Activated naive CD4-positive, alpha-beta T cell treated with anti-CD3 and anti-CD28 coated beads, Interleukin-2, amount 10 ng/mL, durations not matched to agents 7 days and 5 days (primary cell): ENCODE results near the gene N4BP2L2.

Experiments used
- CTCF ChIA-PET: fragments of 350-600 bp; sonication (Branson Sonifier 250); formaldehyde crosslinking; loops from one replicate; lab custom pipeline; 2021; ENCODE audit warnings: antibody characterized with exemption; lab: Charles Lee
- DNase-seq: peaks from one replicate; pipeline ENCODE4 v3.0.0-alpha.2; 2020
- H3K27ac Mint-ChIP-seq: one replicate; pipeline ENCODE4 v1.8.0; 2021; ENCODE audit warnings: mild to moderate bottlenecking, moderate library complexity, mixed read lengths
- H3K27me3 Mint-ChIP-seq: one replicate; pipeline ENCODE4 v1.8.0; 2021; ENCODE audit warnings: mild to moderate bottlenecking, mixed read lengths
- H3K36me3 Mint-ChIP-seq: one replicate; pipeline ENCODE4 v1.8.0; 2021; ENCODE audit warnings: mixed read lengths
- H3K4me1 Mint-ChIP-seq: one replicate; pipeline ENCODE4 v1.8.0; 2021; ENCODE audit warnings: mixed read lengths
- H3K4me3 Mint-ChIP-seq: one replicate; pipeline ENCODE4 v1.8.0; 2021; ENCODE audit warnings: mild to moderate bottlenecking, moderate library complexity, mixed read lengths
- H3K9me3 Mint-ChIP-seq: one replicate; pipeline ENCODE4 v1.8.0; 2021; ENCODE audit warnings: mixed read lengths

The N4BP2L2 gene

DNA sequence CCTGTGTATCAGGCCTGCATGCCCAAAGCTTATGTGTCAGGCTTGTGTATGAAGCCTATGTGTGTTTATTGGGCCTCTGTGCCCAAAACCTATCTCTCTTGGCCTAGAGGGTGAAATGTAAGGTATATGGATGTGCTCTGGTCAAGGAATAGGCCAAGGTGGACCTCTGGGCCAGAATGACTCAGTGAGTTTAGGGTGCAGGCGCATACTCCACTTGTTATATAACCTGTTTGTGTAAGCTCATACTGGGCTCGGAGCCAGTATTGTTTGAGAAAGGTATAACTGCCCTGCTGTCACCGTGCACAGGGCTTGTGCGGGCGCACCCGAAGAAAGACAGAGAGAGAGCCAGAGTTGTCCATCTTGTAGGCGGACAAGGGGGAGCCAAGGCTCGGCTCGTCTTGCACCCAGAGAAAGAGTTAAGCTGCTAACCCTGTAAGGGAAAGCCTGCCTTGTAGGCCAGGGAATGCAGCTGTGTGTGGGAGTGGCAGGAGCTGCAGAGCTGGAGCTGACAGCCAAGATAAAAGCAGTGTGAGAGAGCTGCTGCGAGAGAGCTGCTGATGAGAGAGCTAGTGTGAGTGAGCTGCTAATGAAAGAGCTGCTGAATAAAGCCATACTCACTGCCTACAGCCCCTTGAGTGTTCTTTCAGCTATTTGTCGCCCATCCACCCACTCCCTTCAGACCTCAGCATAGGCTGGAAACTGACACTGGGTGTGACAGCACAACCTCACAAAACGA, 67.2 kb downstream of the N4BP2L2 start:
- Mint-ChIP-seq H3K27me3 (peaks cover 3% of the 10 kb centered on the region), H3K27ac (no peak overlapping the region), H3K9me3 (no peaks in the 10 kb centered on the region), H3K4me1 (peaks cover 15% of the 10 kb centered on the region), H3K4me3 (no peak overlapping the region), H3K36me3 (no peaks in the 10 kb centered on the region)
- DNase-seq = no peak
- CTCF ChIA-PET = interaction anchor here (1.1 to 1.5 kb wide), 3 partner anchors 44 to 109 kb away, joined by 3 to 6 read pairs (median 4); no protein-coding TSS in a partner anchor

- no peaks in the 10 kb centered on the region for H3K9me3 Mint-ChIP-seq
- CTCF ChIA-PET = interaction anchor here (1.3 to 3.9 kb wide), 2 partner anchors 113 to 171 kb away, joined by 3 to 26 read pairs; no protein-coding TSS in a partner anchor
- DNase-seq = no peak
- no peak overlapping the region for H3K4me3 Mint-ChIP-seq
- no peak overlapping the region for H3K27ac Mint-ChIP-seq
- H3K4me1 Mint-ChIP-seq = peaks cover 15% of the 10 kb centered on the region
- H3K36me3 Mint-ChIP-seq = no peaks in the 10 kb centered on the region
- peaks cover 3% of the 10 kb centered on the region for H3K27me3 Mint-ChIP-seq
Measured at GRCh38 chr13:32468502-32469142, 70.0 kb downstream of the N4BP2L2 start.

- DNase-seq = no peak
- CTCF ChIA-PET = interaction anchor here (0.8 kb wide), 1 partner anchor 13 kb away, joined by 3 read pairs; no protein-coding TSS in a partner anchor
- Mint-ChIP-seq H3K27me3 (no peaks in the 10 kb centered on the region), H3K4me3 (no peak overlapping the region), H3K27ac (no peak overlapping the region), H3K36me3 (peaks cover 13% of the 10 kb centered on the region), H3K4me1 (no peaks in the 10 kb centered on the region), H3K9me3 (peaks cover 19% of the 10 kb centered on the region)
Measured at GRCh38 chr13:32456591-32456990, 82.0 kb downstream of the N4BP2L2 start.

- H3K27ac Mint-ChIP-seq = no peak overlapping the region
- CTCF ChIA-PET = no interaction called here
- H3K27me3 Mint-ChIP-seq = no peaks in the 10 kb centered on the region
- H3K9me3 Mint-ChIP-seq = peaks cover 19% of the 10 kb centered on the region
- no peaks in the 10 kb centered on the region for H3K4me1 Mint-ChIP-seq
- H3K4me3 Mint-ChIP-seq = no peak overlapping the region
- peaks cover 13% of the 10 kb centered on the region for H3K36me3 Mint-ChIP-seq
- no peak for DNase-seq
Measured at GRCh38 chr13:32455594-32455903, 83.0 kb downstream of the N4BP2L2 start.

DNA sequence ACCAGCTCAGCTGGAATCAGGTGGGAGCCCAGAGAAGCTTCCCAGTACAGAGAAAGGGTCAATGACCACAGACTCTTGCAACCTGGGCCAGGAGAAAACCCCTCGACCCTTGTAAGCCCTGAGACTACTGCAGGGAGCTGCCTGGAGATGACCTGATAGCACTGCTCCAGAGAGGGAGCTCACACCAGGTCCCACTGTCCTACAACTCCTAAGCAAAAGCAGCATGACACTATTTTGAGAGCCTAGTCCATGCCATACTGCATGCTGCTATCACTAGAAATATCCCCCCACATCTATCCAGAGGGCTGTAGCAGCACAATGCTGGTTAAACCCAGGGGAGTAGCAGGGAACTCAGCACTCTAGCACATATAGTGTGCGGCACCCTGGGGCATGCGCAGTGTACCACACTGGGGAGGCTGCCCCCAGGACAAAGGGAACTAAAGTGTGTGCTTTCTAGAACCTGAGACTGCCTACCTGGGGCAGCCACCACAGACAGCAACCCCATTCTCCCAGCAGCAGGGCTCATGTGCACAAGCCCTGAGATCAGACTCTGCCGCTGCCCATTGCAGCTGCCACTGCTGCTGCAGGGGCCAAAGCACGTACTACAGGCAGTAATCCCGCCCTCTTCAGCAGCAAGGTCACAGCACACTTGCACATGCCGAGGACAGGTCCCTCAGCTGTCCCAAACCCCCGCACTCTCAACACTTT, 83.6 kb downstream of the N4BP2L2 start:
- peaks cover 13% of the 10 kb centered on the region for H3K36me3 Mint-ChIP-seq
- H3K27ac Mint-ChIP-seq = no peak overlapping the region
- CTCF ChIA-PET = no interaction called here
- H3K4me1 Mint-ChIP-seq = no peaks in the 10 kb centered on the region
- H3K27me3 Mint-ChIP-seq = no peaks in the 10 kb centered on the region
- no peak overlapping the region for H3K4me3 Mint-ChIP-seq
- peaks cover 19% of the 10 kb centered on the region for H3K9me3 Mint-ChIP-seq
- no peak for DNase-seq

DNA sequence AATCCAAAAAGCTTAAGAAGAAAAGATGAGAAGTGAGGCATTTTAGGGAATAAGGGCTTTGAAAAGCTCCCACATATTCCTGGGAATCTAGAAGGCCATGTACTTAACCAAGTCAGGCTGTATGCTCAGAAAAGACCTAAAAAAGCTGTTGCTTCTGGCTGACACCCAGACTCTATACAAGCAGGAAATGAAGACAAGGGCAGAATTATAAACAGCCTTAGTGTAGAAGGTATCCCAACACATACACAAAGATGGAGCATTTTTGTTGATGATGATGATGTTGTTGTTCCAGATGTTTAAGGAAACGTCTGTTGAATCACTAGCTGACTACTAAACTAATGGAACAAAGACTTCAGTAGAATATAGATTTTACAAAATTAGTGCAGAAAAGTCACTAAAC, 84.6 kb downstream of the N4BP2L2 start:
- no peak for DNase-seq
- Mint-ChIP-seq H3K4me3 (no peak overlapping the region), H3K27ac (no peak overlapping the region), H3K4me1 (no peaks in the 10 kb centered on the region), H3K27me3 (no peaks in the 10 kb centered on the region), H3K36me3 (peaks cover 13% of the 10 kb centered on the region), H3K9me3 (peaks cover 19% of the 10 kb centered on the region)
- CTCF ChIA-PET = interaction anchor here (0.6 to 1.2 kb wide), 3 partner anchors 73 to 207 kb away, joined by 3 to 4 read pairs (median 3); no protein-coding TSS in a partner anchor

DNA sequence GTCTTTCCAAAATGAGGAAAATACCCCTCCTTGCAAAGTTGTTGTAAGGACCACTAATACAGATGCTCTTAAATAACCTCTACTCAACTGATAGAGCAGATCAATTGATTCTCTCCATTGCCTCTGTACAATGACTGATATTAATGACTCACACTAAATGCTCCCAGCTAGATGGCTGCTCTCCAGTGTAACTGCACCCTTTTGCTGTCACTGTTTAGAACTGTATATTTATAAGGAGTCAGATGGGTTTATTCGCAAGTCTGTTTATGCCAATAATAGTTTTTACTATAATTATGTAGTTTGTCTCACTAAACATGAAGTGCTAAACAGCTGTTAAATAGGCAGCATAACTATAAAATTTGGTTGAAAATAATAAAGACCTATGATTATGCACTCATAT, 89.6 kb downstream of the N4BP2L2 start:
- CTCF ChIA-PET = interaction anchor here (0.7 to 1.6 kb wide), 4 partner anchors 15 to 89 kb away, joined by 3 to 4 read pairs (median 3); partner anchors contain the start of genes N4BP2L1 and N4BP2L2
- H3K36me3 Mint-ChIP-seq = no peaks in the 10 kb centered on the region
- no peak overlapping the region for H3K27ac Mint-ChIP-seq
- H3K9me3 Mint-ChIP-seq = no peaks in the 10 kb centered on the region
- H3K4me3 Mint-ChIP-seq = no peak overlapping the region
- H3K4me1 Mint-ChIP-seq = peaks cover 5% of the 10 kb centered on the region
- no peak for DNase-seq
- no peaks in the 10 kb centered on the region for H3K27me3 Mint-ChIP-seq

DNA sequence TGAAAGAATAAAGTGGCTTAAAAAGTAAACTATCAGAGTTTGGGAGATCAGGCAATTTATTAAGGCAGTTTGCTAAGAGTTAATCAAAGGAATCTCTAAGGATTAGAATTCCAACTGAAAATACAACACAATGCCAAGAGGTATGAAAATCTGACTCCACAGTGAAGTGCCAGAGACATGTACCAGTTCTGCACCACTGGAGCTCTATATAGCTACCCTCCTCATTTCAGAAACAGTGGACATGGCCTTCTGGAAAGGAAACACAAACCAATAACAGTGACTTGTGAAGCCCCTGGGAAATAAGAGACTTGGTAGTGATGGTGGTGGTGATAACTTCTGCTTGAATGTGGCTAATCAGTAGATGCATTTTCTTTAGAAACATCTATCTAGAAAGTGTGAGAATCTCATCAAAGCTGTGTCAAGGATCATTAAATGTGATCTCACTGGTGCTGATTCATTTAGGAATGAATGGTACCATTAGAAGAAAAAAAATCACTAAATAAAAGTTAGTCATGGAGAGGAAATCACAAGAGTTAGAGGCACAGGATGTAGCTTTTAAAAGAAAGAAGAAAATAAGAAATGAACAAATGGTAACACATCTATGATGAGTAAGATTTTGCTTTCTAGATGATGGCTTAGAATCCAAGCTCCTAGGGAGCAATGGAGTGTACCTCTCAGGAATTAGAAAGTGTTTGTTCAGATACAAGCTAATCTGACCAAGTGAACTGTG, 90.5 kb downstream of the N4BP2L2 start:
- DNase-seq = no peak
- Mint-ChIP-seq H3K4me3 (no peak overlapping the region), H3K4me1 (peaks cover 5% of the 10 kb centered on the region), H3K9me3 (no peaks in the 10 kb centered on the region), H3K27me3 (no peaks in the 10 kb centered on the region), H3K27ac (no peak overlapping the region), H3K36me3 (no peaks in the 10 kb centered on the region)
- CTCF ChIA-PET = interaction anchor here (1.2 to 1.6 kb wide), 3 partner anchors 14 to 20 kb away, joined by 3 to 4 read pairs (median 3); partner anchors contain the start of gene N4BP2L1

DNA sequence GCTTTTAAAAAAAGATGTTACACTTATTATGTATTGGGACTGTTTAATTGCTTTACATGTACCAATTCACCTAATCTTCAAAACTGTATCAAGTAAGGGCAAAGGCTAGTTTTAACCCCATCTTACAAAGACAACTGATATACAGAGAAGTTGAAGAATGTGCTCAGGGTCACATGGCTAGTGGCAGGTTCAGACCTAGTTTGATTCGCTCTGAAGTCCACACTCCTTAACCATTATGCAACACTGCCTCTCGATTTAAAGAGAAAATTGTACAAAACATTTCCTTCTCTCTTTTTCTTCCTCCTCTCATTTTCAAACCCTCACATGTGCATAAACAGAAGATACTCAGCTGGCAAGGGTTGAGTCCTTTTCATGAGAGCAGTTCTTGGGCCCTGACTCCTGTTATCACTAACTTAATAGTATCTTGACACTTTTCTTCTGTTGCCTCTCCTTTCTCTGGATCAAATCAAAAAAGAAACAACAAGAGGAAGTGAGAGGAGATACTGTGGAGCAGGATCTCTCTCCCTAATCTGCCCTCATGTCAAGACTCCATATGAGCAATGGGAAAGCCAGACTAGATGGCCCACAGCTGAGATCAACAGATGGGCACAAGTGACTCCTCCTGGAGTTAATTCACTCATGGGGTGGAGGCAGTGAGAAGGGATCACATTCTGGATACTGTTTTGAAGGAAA, 91.7 kb downstream of the N4BP2L2 start:
- H3K27ac Mint-ChIP-seq = no peak overlapping the region
- CTCF ChIA-PET = interaction anchor here (1.2 kb wide), 1 partner anchor 13 kb away, joined by 3 read pairs; no protein-coding TSS in a partner anchor
- no peaks in the 10 kb centered on the region for H3K36me3 Mint-ChIP-seq
- H3K9me3 Mint-ChIP-seq = no peaks in the 10 kb centered on the region
- H3K4me3 Mint-ChIP-seq = no peak overlapping the region
- DNase-seq = no peak
- H3K4me1 Mint-ChIP-seq = peaks cover 9% of the 10 kb centered on the region
- no peaks in the 10 kb centered on the region for H3K27me3 Mint-ChIP-seq

DNA sequence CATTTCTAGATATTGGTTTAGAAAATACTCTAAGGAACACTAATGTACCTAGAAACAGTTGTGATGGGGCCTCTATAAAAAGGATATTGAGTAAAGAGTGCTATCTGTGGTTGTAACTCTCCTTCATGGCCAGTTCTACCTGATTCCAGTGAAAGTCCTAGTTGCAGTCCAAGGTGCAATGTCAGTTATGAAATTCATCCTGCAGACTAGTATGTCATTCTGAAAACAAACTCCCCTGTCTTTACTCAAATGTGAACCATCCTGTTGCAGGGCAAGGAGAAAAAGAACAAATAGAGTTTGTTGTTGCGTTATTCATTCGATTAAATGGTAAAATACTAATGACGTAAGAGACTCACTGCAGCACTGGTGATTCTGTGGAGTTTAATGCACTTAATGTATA, 92.4 kb downstream of the N4BP2L2 start:
- no peaks in the 10 kb centered on the region for H3K9me3 Mint-ChIP-seq
- no peak overlapping the region for H3K4me3 Mint-ChIP-seq
- H3K27ac Mint-ChIP-seq = no peak overlapping the region
- CTCF ChIA-PET = interaction anchor here (1.2 kb wide), 1 partner anchor 13 kb away, joined by 3 read pairs; no protein-coding TSS in a partner anchor
- no peaks in the 10 kb centered on the region for H3K36me3 Mint-ChIP-seq
- DNase-seq = no peak
- H3K27me3 Mint-ChIP-seq = no peaks in the 10 kb centered on the region
- peaks cover 9% of the 10 kb centered on the region for H3K4me1 Mint-ChIP-seq

GRCh38 chr13:32445461-32445860, 93.1 kb downstream of the N4BP2L2 start:
- CTCF ChIA-PET = interaction anchor here (1.2 kb wide), 1 partner anchor 12 kb away, joined by 3 read pairs; no protein-coding TSS in a partner anchor
- no peak overlapping the region for H3K27ac Mint-ChIP-seq
- no peak for DNase-seq
- H3K4me3 Mint-ChIP-seq = no peak overlapping the region
- peaks cover 9% of the 10 kb centered on the region for H3K4me1 Mint-ChIP-seq
- H3K36me3 Mint-ChIP-seq = no peaks in the 10 kb centered on the region
- no peaks in the 10 kb centered on the region for H3K9me3 Mint-ChIP-seq
- no peaks in the 10 kb centered on the region for H3K27me3 Mint-ChIP-seq

DNA sequence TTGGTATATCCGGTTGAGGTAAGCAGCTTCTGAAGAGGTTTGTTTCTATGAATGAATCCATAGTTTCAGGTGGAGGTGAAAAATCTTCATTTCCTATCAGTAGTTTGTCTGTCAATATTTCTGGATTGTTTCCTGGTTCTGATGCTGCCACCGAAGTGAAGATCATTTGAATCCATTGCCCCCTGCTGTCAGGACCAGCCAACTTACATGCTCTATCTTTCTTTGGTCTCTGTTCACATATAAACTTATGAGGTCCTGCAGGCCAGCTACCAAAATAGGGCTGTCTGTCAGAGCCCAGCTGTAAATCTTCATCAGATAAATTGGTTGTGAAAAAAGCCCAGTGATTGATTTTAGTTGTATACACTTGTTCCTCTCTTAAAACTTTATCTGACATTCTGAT, 95.5 kb downstream of the N4BP2L2 start:
- no peak overlapping the region for H3K27ac Mint-ChIP-seq
- H3K27me3 Mint-ChIP-seq = no peaks in the 10 kb centered on the region
- DNase-seq = peak; percentile 64
- CTCF ChIA-PET = interaction anchor here (0.7 to 1.6 kb wide), 7 partner anchors 9 to 442 kb away, joined by 3 to 5 read pairs (median 4); no protein-coding TSS in a partner anchor
- H3K4me1 Mint-ChIP-seq = peaks cover 4% of the 10 kb centered on the region
- no peak overlapping the region for H3K4me3 Mint-ChIP-seq
- H3K36me3 Mint-ChIP-seq = no peaks in the 10 kb centered on the region
- H3K9me3 Mint-ChIP-seq = no peaks in the 10 kb centered on the region

- H3K27ac Mint-ChIP-seq = no peak overlapping the region
- no peaks in the 10 kb centered on the region for H3K27me3 Mint-ChIP-seq
- H3K4me3 Mint-ChIP-seq = no peak overlapping the region
- CTCF ChIA-PET = interaction anchor here (0.8 kb wide), 1 partner anchor 60 kb away, joined by 3 read pairs; no protein-coding TSS in a partner anchor
- H3K4me1 Mint-ChIP-seq = peaks cover 3% of the 10 kb centered on the region
- H3K9me3 Mint-ChIP-seq = no peaks in the 10 kb centered on the region
- H3K36me3 Mint-ChIP-seq = peaks cover 1% of the 10 kb centered on the region
- no peak for DNase-seq
Measured at GRCh38 chr13:32438871-32439270, 99.7 kb downstream of the N4BP2L2 start.
